OCI-LY3 (cell line): Measurements from ENCODE around the gene ARHGEF25.

Experiments
- H2AFZ ChIP-seq: fragments of 200-600, 300-600 bp; shearing (Covaris generic); 2 replicates; pipeline ENCODE4 v1.6.0; 2014; ENCODE audit warnings: antibody characterized with exemption, low read depth, low read length
- H3K27ac ChIP-seq: fragments of 200-600, 300-600 bp; sonication (generic); 2 replicates; pipeline ENCODE4 v1.5.1; 2014; ENCODE audit warnings: mild to moderate bottlenecking, low read length, moderate library complexity, mixed read lengths
- H3K27me3 ChIP-seq: fragments of 200-600, 300-600 bp; sonication (generic); 2 replicates; pipeline ENCODE4 v1.6.1; 2014; ENCODE audit warnings: low read depth, low read length, mixed read lengths
- H3K36me3 ChIP-seq: fragments of 200-600, 300-600 bp; sonication (generic); replicated peaks from 2 replicates; pipeline ENCODE3; 2014; ENCODE audit warnings: low read depth, low read length, mixed read lengths
- H3K4me1 ChIP-seq: fragments of 300-600, 200-600 bp; sonication (generic); 2 replicates; pipeline ENCODE4 v1.6.1; 2014; ENCODE audit warnings: low read length, mixed read lengths
- H3K4me2 ChIP-seq: fragments of 200-600, 300-600 bp; sonication (generic); 2 replicates; pipeline ENCODE4 v1.6.1; 2014; ENCODE audit warnings: low read length, mixed read lengths
- H3K4me3 ChIP-seq: fragments of 300-600, 200-600 bp; sonication (generic); 2 replicates; pipeline ENCODE4 v1.5.1; 2014; ENCODE audit warnings: antibody characterized with exemption, mild to moderate bottlenecking, low read length, moderate library complexity
- H3K79me2 ChIP-seq: fragments of 300-600, 200-600 bp; shearing (Covaris generic); 2 replicates; pipeline ENCODE4 v1.6.1; 2014; ENCODE audit warnings: mild to moderate bottlenecking, low read length, mixed read lengths
- H3K9ac ChIP-seq: fragments of 300-600, 200-600 bp; shearing (Covaris generic); 2 replicates; pipeline ENCODE4 v1.6.0; 2014; ENCODE audit warnings: mild to moderate bottlenecking, low read length, moderate library complexity
- H3K9me3 ChIP-seq: fragments of 200-600, 300-600 bp; shearing (Covaris generic); 2 replicates; pipeline ENCODE4 v1.6.1; 2014; ENCODE audit warnings: low read length, mixed read lengths; ENCODE audit not compliant: insufficient read depth
- H4K20me1 ChIP-seq: fragments of 200-600, 300-600 bp; sonication (generic); 2 replicates; pipeline ENCODE4 v1.6.1; 2016; ENCODE audit warnings: low read length, mixed read lengths; ENCODE audit not compliant: insufficient read depth
- EZH2phosphoT487 ChIP-seq: fragments of 200-600 bp; shearing (Covaris generic); IDR thresholded peaks from 2 replicates; pipeline ENCODE4 v1.6.1; 2018; ENCODE audit warnings: antibody characterized with exemption, mixed run types, low read depth
- TF ChIP-seq, protein P1 (sequence below): fragments of 200-600, 300-600 bp; sonication (generic); IDR thresholded peaks from 2 replicates; pipeline ENCODE4 v1.5.1; 2014; ENCODE audit warnings: antibody characterized with exemption, low read length, low read depth

The ARHGEF25 gene

DNA sequence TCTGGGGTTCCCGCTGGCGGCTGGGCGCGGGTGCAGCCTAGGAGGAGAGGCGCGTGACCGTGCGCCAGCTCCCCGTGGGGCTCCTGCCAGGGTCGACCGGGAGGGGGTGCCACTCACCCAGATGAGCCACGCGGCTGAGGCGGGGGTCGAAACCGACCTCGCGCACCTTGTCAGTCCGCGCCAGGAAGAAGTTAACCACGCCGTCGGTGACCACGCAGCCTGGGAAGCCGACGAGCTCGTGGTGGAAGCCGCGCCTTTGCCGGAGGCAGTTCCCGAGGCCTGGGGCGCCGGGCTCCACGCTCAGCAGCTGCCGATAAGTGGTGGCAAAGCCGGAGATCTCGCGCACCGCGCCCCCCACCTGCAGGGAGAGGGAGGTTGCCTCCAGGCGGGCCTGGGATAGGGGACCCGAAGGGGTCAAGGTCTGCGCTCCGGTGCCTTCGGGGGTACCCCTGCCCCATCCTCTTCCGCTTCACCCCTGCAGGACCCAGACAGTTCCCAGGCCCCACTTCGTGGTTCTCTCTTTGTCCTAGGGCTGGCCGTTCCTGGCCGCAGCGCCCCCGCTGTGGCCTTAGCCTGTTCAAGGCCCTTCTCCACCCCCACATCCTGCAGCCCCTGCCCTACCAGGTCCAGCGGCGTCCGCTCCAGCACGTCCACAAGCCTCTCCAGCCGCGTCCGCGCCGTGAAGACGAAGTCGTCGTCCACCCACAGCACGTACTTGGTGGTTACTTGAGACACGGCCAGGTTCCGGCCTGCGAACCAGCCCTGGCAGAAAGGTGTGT lies 16.5 kb downstream of the ARHGEF25 start:
- no peaks in the 10 kb centered on the region for H3K79me2 ChIP-seq
- H2AFZ ChIP-seq = no peak overlapping the region
- no peaks in the 10 kb centered on the region for H3K27me3 ChIP-seq
- no peaks in the 10 kb centered on the region for H4K20me1 ChIP-seq
- 0 out of 2 replicates have a peak, but pooled peaks cover 3% of the 10 kb centered on the region for H3K4me1 ChIP-seq
- H3K27ac ChIP-seq = no peak overlapping the region
- TF ChIP-seq EZH2phosphoT487 = no peak
- TF ChIP-seq, protein P1, sequence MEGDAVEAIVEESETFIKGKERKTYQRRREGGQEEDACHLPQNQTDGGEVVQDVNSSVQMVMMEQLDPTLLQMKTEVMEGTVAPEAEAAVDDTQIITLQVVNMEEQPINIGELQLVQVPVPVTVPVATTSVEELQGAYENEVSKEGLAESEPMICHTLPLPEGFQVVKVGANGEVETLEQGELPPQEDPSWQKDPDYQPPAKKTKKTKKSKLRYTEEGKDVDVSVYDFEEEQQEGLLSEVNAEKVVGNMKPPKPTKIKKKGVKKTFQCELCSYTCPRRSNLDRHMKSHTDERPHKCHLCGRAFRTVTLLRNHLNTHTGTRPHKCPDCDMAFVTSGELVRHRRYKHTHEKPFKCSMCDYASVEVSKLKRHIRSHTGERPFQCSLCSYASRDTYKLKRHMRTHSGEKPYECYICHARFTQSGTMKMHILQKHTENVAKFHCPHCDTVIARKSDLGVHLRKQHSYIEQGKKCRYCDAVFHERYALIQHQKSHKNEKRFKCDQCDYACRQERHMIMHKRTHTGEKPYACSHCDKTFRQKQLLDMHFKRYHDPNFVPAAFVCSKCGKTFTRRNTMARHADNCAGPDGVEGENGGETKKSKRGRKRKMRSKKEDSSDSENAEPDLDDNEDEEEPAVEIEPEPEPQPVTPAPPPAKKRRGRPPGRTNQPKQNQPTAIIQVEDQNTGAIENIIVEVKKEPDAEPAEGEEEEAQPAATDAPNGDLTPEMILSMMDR = no peak
- H3K36me3 ChIP-seq = no peaks in the 10 kb centered on the region
- H3K4me3 ChIP-seq = no peak overlapping the region
- H3K9ac ChIP-seq = no peak overlapping the region
- H3K4me2 ChIP-seq = no peak overlapping the region
- H3K9me3 ChIP-seq = no peaks in the 10 kb centered on the region

DNA sequence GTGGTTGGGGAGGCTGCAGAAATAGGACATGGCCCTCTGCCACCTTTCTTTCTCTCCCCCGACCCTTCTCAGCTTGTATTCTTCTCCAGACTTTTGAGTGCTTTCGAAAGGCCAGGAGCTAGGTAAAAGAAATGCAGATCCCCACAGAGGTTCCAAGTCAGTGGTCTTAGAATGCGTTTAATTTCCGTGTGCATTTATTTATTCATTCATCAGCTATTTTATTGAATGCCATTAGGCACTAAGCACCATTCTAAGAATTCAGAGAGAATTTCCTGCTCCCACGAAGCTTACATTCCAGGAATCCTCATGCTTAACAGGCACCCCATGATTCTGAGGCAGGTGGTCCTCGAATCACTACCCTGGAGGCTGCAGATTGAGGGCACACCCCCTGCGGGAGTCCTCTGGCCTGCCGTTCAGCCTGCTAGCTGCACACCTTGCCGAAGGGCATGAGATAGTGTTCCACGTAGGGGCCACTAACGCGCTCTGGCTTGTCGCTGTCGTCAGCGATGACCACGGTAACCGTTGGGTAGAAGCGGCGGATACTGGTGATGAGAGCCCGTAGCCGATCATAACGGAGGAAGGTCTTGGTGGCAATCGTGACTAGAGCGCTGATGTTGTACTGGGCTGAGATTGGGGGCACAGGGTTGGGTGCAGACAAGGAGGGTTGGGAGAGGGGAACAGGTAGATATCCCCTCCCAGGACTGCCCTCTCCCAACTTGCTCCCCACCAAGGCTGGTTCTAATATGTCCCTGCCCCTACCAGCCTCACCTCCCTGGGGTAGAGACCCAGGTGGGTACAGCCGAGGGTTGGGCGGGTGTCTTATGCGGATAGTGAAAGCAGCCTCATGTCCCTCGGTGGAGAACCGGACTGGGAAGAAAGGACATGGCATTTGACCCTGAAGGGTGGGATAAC lies 17.3 kb downstream of the ARHGEF25 start:
- Histone ChIP-seq H3K4me1 (peaks cover 7% of the 10 kb centered on the region; the same call in 1 of the 2 replicates), H2AFZ (no peak overlapping the region), H3K27me3 (no peaks in the 10 kb centered on the region), H3K27ac (no peak overlapping the region), H3K4me3 (no peak overlapping the region), H3K9me3 (no peaks in the 10 kb centered on the region), H3K9ac (no peak overlapping the region), H3K36me3 (no peaks in the 10 kb centered on the region), H3K79me2 (no peaks in the 10 kb centered on the region), H4K20me1 (no peaks in the 10 kb centered on the region), H3K4me2 (no peak overlapping the region)
- no peak for TF ChIP-seq EZH2phosphoT487
- TF ChIP-seq, protein P1 = no peak

DNA sequence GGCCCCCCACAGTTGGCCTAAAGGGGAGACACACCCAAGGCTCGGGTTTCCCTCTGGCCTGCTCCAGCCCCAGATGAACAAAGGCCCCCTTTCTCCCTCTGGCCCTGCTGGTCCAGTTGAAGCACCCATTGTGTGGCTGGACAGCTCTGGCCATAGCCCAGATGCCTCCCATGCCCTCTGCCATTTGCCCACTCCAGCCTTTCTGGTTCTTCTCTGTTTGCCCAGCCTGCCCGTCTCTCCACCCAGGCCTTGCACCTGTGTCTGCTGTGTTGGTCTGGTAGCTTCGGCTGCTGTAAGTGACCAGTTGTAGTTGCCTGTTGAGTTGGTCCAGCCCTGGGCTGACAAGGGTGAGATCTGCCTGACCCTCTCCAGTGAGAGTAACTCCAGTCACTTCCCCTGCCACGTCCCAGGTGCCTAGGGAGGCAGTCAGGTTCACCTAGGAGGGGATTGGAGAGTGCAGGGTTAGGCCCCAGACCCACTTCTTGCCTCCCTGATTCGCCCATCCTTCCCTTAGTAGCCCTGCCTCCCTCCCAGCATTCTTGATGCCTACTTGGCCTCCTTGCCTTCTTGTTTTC lies 18.7 kb downstream of the ARHGEF25 start:
- no peaks in the 10 kb centered on the region for H3K9me3 ChIP-seq
- TF ChIP-seq EZH2phosphoT487 = no peak
- TF ChIP-seq, protein P1 = no peak
- no peak overlapping the region for H3K9ac ChIP-seq
- no peak overlapping the region for H3K4me3 ChIP-seq
- no peaks in the 10 kb centered on the region for H3K79me2 ChIP-seq
- H3K36me3 ChIP-seq = no peaks in the 10 kb centered on the region
- no peak overlapping the region for H2AFZ ChIP-seq
- no peak overlapping the region for H3K27ac ChIP-seq
- H4K20me1 ChIP-seq = no peaks in the 10 kb centered on the region
- H3K4me1 ChIP-seq = peaks cover 8% of the 10 kb centered on the region; the same call in 1 of the 2 replicates
- H3K27me3 ChIP-seq = no peaks in the 10 kb centered on the region
- no peak overlapping the region for H3K4me2 ChIP-seq
